Glomerular endothelial cell (primary cell): ENCODE measurements around the gene DCAKD. TPM values are rescaled to one million over a fixed set of nuclear protein-coding genes. Genes with fewer than 3 reads are reported as not detected.
A peak's percentile ranks its signal among the peaks of the same experiment; 100 is the strongest.

Source experiments
- DNase-seq: peaks from one replicate; pipeline ENCODE4 v3.0.0-alpha.2; 2011; ENCODE audit warnings: low read depth, low spot score; ENCODE audit errors: extremely low read depth
- total RNA-seq: library from RNA; depleted of rRNA; stranded (reverse); fragments of >200 nt; gene quantifications from 2 replicates; pipeline ENCODE4 v1.2.3, GENCODE V29; 2015

The DCAKD gene
- total RNA-seq, 1 donor from 2014 or later = 35.2 TPM

DNA sequence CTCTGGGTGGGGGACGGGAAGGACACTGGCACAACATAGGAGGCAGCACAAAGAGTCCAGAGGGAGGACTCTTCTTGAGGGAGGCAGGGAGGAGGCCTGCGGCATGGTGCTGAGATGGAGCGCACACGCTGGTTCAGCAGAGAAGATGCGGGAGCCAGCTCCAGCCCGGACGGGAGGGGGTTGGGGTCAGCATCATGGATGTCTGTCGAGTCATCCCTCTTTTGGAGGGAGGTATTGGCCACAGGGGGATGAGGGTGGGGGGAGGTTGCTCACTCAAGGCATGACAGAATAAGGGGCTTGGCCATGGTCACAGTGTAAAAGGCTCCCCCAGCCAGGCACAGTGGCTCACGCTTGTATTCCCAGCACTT lies 19.3 kb downstream of the DCAKD start:
- no peak for DNase-seq

DNA sequence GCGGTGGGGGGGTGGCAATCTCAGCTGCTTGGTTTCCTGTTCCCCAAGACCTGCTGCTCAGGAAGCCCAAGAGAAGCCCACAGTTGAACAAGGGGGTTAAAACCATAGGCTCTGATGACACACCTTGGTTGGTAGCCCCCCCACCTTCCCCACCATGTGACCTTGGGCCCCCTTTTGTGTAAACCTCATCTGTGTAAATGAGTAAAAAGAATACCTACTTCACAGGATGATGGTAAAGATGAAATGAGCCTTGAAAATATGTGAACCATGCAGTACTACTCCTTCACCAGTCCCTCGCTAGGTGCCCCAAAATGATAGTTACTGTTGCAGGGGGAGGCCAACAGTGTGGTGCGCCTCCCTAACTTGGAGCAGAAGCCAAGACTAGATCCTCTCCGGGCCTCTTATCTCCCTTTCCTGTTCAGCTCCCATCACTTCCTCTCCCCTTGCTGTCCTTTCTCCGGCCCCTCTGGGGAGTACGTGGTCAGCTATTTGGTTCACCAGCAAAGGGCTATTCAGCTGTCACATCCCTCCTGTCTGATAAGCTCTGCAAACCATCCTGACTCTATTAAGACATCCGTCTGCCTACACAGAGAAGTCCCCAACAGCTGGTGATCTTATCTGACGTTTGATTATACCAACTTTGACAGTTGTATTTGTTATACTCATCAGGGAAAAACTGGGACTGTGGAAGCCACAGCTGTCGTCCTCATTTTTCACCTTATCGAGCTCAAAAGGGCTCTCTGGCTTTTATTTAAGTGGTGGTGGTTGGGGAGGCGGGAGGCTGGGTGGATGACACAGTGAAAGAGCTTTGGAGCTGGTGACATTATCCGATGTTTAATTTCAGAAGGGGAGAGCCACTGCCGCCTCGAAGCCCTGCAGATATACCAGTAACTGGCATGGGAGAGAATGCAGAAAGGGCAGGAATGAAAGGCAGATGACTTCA lies 19.9 kb downstream of the DCAKD start:
- no peak for DNase-seq

DNA sequence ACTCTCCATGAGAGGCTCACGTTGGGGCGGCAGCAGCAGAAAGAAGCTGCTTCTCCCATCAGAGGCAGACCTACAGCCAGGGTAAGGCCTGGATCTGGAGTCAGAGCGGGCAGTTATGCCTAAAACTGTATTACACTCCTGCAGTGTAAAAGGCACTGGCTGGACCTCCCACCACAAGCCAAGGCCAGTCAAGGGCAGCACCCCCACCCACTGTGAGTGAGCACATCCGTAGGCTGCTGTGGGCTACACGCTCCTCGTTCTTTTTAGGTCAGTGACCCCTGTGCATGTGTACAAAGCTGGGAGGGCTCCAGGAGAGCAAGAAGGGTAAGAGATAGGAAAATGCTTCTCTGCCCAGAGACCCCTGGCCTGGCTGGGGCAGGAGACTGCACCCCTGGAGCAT lies 20.7 kb downstream of the DCAKD start:
- no peak for DNase-seq

DNA sequence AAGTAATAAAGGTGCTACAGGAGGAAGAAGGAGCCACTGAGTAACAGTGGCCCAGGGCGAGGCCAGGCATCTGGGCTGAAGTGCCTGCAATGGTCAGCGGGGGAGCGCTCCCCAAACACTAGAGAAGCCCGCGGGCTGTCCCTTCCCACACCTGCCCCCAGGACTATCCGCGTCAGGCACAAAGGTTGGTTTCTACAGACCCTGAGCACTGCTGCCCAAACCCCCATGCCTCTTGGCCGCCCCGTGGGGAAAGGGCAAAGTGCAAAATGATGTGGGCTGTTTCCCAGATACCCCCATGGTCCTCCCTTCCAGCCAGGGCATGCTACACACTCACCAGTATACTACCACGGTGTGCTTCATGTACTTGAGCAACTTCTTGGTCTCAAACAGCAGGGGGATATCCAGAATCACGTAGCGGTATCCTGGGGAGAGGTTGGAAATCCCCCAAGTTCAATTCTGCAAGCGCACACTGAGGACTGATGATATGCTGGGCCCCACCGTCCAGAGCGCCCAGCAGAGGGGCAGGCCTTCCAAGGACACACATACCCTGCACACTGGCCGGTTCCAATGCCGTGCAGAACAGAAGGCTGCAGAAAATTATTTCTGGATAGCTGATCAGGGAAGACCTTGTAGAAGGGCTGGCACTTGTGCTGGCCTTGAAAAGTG lies 21.5 kb downstream of the DCAKD start:
- no peak for DNase-seq

DNA sequence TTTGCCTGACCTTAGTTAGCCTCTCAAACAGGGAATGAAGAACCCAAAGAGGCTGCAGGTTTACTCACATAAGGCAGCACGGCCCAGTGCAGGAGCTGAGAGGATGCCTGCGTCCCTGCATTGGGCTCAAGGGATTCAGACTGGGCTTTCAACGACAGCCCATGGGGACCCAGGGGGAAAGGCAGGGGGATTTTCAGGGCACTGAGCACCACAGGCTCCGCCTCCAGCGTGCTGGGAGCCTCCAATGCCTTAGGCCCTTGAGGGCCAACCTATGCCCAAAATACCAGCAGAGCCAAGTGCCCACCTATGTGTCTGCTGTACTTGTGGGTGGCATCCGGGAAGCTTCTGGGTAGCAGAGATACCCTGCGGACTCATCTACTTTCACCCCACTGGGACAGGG lies 22.3 kb downstream of the DCAKD start:
- DNase-seq = no peak

DNA sequence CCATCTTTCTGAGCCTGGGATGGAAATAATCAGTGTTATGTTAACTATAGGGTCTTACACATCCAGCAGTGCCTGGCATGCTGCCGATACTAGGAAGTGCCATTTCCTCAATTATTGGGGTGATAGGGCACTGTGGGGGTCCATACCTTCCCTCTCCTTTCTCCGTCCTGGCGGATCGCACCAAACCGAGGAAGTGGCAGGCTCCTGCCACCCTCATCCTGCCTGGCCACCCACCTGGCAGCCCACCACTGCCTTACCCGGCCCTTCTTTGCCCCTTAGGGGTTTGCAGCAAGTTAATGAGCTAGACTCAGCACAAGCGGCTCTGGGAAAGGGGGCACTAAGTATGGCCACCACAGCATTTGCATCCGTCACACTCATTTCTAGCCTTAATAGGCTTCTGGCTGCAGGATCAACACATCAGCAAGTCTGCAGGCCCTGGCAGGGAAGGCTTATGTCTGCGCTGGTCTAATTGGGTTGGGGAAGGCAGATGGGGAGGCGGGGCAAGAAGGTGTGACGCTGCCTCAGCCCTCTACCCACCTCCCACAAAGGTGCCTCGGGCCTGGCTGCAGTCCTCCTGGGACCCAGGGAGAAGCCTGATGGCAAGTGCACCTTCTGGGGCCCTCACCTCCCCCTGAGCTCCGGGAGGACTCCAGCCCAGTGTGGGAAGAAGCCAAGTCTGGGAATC lies 28.6 kb downstream of the DCAKD start:
- no peak for DNase-seq

DNA sequence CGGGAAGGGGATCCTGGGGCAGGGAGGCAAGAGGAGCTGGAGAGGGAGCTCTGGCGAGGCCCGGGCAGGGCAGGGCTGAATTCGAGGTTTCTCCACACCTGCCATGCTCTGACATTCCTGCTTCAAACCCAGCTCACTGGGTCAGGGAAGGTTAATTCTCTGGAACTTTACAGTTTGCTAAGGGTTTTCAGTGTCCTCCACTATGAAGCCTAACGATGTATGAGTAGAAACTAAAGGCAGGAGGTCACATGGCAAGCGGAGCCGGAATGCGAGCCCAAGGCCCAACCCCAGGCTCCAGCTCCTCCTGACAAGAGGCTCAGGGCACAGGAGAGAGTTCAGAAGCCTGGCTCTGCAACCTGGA lies 29.2 kb downstream of the DCAKD start:
- no peak for DNase-seq

DNA sequence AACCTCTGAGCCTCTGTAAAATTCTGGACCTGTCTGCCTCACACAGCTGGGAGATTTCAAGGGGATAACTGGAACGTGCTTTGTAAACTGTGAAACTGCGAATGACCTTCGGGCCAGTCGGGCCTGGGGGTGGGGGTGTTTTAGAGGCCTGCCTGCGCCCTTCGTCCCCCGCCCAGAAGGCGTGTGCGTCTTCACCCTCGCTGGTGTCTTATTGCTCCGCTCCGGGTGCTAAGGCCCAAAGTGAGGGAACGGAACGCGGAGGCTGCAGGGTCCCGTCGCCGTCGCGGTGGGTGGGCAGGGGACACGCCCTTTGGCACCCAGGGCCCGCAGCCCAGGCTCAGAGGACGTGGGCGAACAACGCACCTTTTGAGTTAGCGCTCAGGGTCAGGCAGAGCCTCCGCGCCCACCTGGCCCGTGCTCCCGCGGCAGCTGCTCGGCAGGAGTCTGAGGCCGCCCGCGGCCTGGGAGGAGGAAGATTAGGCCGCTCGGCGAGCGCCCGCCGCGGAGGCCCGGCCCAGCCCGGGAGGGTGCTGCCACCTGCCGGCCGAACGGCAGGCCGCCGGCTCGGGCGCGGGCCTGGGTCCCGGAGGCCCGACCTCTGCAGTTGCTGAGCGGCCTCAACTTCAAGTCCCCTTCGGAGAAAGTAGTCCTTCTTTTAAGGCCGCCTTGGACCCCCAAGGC lies 29.7 kb downstream of the DCAKD start:
- no peak for DNase-seq

DNA sequence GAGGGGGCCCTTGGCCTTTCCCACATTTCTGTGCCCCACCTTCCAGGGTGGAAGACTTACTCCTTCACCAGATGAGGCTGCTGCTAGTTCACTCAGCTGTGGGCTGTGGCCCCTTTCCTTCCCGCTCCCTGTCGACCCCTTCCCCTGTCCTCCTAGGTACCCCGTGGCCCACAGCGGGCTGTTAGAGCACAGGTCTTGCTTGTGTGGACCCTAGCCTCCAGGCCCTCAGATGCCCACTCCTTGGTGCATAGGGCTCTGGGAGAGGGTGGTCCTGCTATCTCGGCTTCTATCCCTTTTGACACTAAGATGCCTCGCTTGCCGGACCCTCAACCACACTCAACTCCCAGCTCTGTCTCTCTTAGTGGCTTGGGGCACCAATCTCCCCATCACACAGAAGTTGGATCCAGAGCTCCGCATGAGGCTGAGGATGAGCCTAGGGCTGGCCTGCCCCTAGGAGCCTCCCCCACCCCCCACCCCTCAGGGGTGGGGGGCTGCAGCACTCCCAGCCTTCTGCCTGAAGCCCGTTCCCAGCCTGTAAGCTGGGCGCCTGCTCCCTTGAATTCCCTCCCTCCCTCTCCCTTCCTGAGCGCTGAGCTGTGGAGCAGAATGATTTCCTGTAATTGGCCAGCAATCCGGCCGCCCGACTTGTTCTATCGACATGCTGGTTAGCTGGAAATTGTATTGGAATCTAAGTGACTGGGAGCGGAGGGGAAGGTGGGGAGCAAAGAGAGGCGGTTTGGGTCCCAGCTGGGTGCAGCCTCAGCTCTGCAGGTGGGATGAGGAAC lies 30.9 kb downstream of the DCAKD start:
- peak; percentile 10 for DNase-seq

DNA sequence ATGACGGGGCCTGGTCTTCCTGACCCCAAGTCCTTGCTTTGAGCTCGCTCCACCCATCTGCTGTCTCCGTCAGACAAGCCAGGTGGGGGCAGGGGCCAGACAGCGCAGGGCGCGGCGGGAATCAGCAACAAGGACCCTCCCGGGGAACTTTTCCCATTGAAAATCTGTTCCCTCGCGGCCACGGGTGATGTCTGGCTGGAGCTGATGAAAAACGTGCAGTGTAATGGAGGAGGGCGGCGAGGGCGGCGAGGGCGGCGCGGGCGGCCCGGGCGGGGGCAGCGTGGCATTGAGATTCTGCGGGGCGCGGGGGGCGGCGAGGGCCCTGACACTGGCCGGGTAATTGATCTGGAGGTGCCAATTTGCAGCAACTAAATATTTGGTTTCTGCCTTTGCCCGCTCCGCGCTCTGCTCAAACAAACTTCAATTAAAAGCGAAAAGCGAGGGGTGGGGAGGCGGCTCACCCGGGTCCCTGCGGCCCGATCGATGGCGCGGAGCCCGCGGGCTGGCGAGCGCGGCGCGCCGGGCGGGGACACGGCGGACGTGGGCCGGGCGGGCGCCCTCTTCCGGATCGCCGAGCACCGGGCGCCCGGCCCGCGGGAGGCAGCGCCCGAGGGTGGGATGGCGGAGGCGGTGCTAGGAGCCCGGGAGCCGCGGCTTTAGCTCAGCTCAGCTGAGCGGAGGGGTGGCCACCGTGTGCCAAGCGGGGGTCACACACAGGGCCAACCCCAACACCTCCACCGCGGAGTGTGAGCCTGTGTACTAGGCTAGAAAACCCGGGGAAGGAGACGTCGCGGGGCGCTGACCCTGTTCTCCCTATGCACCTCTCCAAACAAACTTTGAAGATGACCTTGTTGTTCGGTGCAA lies 32.4 kb downstream of the DCAKD start:
- no peak for DNase-seq

DNA sequence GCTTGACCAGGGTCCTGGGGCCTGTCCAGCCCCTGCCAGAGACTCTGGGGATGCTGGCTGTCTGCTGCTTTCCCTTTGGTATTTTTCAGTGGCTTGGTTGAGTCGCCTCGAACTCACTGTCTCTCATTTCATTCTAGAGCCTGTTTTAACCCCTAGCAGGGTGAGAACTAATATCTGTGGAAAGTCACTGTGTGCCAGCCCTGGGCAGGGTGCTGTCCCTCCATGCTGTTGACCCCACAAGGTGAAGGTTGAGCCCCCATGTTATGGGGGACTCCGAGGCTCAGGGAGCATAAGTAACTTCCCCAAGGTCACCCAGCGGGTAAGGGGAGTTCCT lies 33.0 kb downstream of the DCAKD start:
- DNase-seq = no peak

DNA sequence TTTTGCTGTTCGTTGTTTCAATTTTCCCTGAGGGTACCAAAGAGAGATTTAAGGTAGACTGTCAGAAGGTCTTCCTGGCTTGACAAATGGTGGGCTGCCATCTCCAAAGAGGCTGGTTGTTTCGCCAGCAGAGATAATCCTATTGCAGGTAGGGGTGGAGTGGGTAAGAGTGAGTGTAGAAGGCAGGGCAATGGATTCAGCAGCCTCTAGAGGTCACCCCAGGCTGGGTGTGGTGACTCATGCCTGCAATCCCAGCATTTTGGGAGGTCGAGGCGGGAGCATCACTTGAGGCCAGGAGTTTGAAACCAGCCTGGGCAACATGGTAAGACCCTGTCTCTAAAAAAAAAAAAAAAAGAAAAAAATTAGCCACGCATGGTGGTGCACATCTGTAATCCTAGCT lies 34.6 kb downstream of the DCAKD start:
- DNase-seq = no peak

DNA sequence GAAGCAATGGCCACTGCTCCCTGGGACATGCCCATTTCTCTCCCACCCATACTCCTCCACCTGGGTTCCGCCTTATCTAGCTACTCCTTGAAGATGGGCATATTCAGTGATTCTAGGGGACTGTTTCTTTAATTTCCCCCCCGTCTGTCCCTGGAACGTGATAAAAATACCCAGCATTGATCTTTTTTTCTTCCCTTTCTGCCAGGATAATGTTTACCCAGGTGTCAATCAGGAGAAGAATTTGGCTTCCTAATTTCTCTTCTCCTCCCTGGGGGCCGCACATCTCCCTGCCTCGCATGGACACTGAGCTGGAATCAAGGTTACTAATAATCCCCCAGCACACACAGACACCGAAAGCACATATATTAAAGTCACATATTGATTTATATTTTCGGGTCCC lies 35.2 kb downstream of the DCAKD start:
- DNase-seq = no peak

DNA sequence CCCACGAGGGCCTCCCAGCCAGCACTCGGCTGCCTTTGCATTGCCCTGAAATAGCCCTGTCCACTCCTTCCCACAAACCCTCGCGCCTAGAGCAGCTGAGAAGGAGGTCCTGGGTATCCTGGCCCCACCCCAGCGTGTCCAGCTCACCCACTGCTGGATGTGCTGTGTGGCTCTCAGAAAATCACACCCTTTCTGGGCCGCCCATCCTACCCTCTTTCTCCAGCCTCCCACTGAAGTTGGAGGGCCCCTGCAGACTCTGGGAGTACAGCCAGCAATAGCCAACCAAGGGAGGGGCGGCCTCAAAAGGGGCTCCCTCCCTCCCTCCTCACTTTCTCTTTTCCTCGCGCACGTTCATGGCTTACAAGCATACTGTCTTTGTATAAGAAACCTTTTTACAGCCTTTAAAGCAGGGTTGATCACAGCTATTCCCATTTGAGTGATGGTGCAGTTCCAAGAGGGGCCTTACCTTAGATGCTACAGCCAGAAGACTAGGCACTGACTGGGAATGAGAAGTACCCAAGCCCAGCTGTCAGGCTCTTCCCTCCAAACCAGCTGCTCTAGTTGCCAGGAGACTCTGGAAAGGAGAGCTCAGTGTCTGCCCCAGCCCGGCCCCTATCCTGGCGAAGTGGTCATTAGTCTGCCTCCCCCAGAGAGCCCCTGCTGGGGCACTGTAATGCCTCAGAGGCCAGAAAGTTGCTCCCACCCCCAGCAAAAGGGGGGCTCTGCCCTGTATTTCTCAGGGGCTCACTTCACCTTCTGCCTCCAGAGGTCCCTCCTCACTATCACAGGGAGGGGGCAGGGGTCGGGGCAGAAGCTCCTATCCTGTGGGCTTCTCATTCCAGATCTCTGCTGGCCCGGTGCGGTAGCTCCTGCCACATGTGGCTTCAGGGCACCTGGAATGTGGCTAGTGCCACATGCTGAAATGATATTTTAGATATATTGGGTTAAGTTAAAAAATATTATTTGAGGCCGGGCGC lies 38.1 kb downstream of the DCAKD start:
- DNase-seq = no peak

DNA sequence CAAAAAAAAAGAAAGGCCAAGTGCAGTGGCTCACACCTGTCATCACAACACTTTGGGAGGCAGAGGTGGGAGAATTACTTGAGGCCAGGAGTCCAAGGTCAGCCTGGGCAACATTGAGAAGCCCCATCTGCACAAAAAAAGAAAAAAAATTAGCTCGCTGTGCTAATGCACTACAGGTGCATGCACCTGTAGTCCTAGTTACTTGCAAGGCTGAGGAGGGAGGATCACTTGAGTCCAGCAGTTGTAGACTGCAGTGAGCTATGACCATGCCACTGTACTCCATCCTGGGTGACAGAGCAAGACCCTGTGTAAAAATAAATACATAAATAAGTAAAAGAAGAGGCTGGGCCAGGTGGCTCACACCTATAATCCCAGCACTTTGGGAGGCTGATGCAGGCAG lies 39.7 kb downstream of the DCAKD start:
- no peak for DNase-seq

DNA sequence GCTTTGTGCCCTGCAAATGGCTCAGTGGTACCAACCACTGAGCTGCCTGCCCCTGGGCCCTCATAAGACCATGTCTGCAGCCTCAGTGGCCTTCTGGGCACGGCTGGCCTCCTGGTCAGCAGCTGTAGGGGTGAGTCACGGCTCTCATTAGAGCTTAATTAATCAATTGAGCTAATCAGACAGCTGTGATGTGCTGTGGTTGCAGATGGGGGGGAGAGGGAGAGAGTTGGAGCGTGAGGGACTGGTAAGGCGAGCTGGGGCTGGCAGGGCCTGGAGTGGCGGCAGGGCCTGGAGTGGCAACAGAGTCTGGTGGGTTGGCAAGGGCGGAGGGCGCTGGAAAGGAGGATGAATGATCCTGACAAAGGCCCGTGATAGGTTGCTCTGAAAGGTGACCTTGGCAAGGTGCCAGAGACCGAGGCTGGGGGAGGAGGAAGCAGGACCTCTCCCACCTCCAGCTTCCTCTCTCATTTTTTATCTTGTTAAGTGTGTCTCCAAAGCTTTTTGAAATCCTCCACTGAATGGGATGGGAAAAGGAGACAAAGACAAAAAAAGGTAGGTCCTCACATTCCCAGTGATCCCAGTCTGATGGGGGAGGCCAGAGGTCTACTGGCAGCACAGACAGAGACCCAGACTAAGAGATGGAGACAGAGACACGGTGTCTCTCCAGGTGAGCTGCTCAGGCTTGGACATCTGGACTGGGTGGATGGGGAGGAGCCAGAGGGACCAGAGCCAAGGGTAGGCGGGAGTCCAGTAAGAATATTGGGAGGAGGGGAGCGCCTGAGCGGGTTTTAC lies 41.6 kb downstream of the DCAKD start:
- DNase-seq = no peak

DNA sequence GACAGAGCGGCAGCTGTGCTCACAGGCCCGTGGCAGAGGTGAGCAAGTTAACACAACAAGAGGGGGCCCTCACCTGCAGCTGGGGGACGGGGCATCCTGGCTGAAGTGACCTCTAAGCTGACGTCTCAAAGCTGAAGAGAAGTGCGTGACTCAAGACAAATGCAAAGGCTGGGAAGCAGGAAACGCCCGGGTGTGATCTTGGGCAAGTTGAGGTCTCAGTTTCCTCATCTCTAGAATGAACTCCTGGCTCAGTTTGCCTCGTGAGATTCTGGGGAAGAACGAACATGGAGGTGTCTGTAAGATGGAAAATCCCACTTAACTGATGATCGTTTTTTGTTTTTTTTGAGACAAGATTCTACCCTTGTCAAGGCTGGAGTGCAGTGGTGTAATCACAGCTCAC lies 43.2 kb downstream of the DCAKD start:
- DNase-seq = no peak
